ENCODE results near the gene ITGAE. TPM values are rescaled to one million over a fixed set of nuclear protein-coding genes. Genes with fewer than 3 reads are reported as not detected.
A peak's percentile ranks its signal among the peaks of the same experiment; 100 is the strongest.

ITGAE gene
- total and polyA plus RNA-seq, 10 of the 15 experiments (the other 5 are each of a cell fraction or from before 2014, with no cell fraction given), result 13.1 to 161 (median 34.8) TPM

DNA sequence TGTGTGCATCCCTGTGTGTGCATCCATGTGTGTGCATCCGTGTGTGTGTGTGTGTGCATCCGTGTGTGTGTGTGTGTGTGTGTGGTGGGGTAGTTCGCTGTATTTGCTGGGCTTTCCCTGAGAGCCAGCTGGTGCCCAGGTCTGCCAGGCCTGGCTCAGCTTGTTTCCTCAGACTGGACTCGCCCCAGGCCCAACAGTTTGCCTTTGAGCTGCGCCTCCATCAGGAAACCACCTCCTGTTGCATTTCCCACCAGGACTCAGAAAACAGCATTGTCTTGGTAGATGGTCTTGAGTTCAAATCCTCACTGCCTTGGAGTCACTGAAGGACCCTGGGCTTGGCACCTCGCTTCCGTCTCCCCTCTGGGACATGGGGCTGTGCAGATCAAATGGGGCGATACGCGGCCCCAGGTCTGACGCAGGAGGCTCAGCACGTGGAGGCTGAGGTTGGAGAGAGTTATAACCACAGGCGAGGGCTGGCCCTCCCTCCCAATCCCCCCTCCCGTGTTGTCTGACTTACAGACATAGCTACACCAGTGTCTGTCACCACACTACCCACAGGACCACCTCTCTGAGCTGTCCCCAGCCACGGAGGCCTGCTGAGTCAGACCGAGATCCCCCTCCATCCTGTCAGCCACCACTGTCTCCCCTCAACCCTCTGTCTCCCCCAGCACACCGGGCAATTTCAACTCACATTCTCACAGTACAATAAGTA, 4.7 kb downstream of the ITGAE start (continued):
- TF ChIP-seq, protein P1, sequence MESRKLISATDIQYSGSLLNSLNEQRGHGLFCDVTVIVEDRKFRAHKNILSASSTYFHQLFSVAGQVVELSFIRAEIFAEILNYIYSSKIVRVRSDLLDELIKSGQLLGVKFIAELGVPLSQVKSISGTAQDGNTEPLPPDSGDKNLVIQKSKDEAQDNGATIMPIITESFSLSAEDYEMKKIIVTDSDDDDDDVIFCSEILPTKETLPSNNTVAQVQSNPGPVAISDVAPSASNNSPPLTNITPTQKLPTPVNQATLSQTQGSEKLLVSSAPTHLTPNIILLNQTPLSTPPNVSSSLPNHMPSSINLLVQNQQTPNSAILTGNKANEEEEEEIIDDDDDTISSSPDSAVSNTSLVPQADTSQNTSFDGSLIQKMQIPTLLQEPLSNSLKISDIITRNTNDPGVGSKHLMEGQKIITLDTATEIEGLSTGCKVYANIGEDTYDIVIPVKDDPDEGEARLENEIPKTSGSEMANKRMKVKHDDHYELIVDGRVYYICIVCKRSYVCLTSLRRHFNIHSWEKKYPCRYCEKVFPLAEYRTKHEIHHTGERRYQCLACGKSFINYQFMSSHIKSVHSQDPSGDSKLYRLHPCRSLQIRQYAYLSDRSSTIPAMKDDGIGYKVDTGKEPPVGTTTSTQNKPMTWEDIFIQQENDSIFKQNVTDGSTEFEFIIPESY (IDR thresholded peaks at IDR 0.05), result no peak
- TF ChIP-seq SUZ12 (IDR thresholded peaks at IDR 0.05; ENCODE audit: unreplicated experiment) (no peak), SPI1 (IDR thresholded peaks at IDR 0.05; ENCODE audit: borderline replicate concordance, insufficient read depth, low read depth, low read length) (no peak)

GRCh38 chr17:3795390-3796102, 5.4 kb downstream of the ITGAE start:
- Histone ChIP-seq H2AFZ (ENCODE audit: control insufficient read depth, low read depth, low read length) (peak overlapping the region; percentile 74), H3K27me3 (replicated peaks in 1 of 2; ENCODE audit: control insufficient read depth in 2 of 2, insufficient read depth in 2 of 2, low read length in 1 of 2) (no peaks in the 10 kb centered on the region), H3K79me2 (ENCODE audit: control insufficient read depth, insufficient read depth, low read length) (no peaks in the 10 kb centered on the region), H4K20me1 (ENCODE audit: control insufficient read depth, insufficient read depth) (no peaks in the 10 kb centered on the region), H3K27ac (ENCODE audit: control insufficient read depth, insufficient read depth) (peak overlapping the region; percentile 63), H3K4me1 (ENCODE audit: control insufficient read depth, insufficient read depth, low read length) (peaks cover 48% of the 10 kb centered on the region), H3K4me3 (no peak overlapping the region), H3K36me3 (ENCODE audit: control insufficient read depth in 2 of 2, insufficient read depth in 2 of 2, low read length in 1 of 2) (no peaks in the 10 kb centered on the region), H3K4me2 (ENCODE audit: control insufficient read depth, insufficient read depth) (peak overlapping the region; percentile 49), H3K9ac (ENCODE audit: control insufficient read depth, insufficient read depth, low read length) (no peak overlapping the region), H3K9me3 (replicated peaks; ENCODE audit: control insufficient read depth, insufficient read depth, low read length) (no peaks in the 10 kb centered on the region; the same call in 2 of the 3 replicates)
- CTCF ChIA-PET, result interaction anchor here (1.6 to 2.2 kb wide), 3 partner anchors 31 to 58 kb away, joined by 6 to 13 read pairs (median 9); no protein-coding TSS in a partner anchor
- 7% methylated on average over 31 of the region's 31 CpGs for WGBS (ENCODE audit: insufficient coverage, insufficient replicate concordance, low lambda C conversion rate, missing lambda C conversion rate)
- in situ Hi-C loops (cut with MboI), result no loop called here
- POLR2A ChIA-PET, result no interaction called here
- SMC1A ChIA-PET (ENCODE audit: uncharacterized antibody, unreplicated experiment), result interaction anchor here (1.0 to 3.4 kb wide), 5 partner anchors 9 to 57 kb away, joined by 3 to 19 read pairs (median 4); no protein-coding TSS in a partner anchor
- DNase-seq (ENCODE audit: low read depth, low spot score) (no peak), ATAC-seq (peak; percentile 45), FAIRE-seq (no peak)
- RAD21 ChIA-PET (ENCODE audit: unreplicated experiment), result interaction anchor here (1.4 to 2.1 kb wide), 2 partner anchors 58 to 72 kb away, joined by 3 to 21 read pairs; partner anchors contain the start of gene HASPIN
- BruUV-seq (replicated peaks), result no TSS peak
- intact Hi-C loops (cut with micrococcal nuclease; ENCODE audit: unreplicated experiment), result loop anchor here (1.0 to 5.0 kb wide), 3 partner anchors 32 to 103 kb away; no protein-coding TSS in a partner anchor
- TF ChIP-seq BCL3 (IDR thresholded peaks at IDR 0.05; ENCODE audit: borderline replicate concordance, insufficient read depth, low read depth, low read length, poor library complexity, severe bottlenecking) (peak; percentile 82), BHLHE40 (IDR thresholded peaks at IDR 0.05; ENCODE audit: borderline replicate concordance in 1 of 2, low read depth in 2 of 2, low read length in 1 of 2) (peak in 1 of 2 experiments; percentile 33; a peak in 1 of 4 replicates), SPI1 (IDR thresholded peaks at IDR 0.05; ENCODE audit: borderline replicate concordance, insufficient read depth, low read depth, low read length) (no peak), PAX5 (IDR thresholded peaks at IDR 0.05; ENCODE audit: borderline replicate concordance, low read depth, low read length) (peak; percentile 85), SMARCA5 (IDR thresholded peaks at IDR 0.05) (no peak), TCF12 (IDR thresholded peaks at IDR 0.05; ENCODE audit: low read depth, low read length) (0 out of 2 replicates have a peak, but pooled peaks have one; percentile 7), POLR2A (IDR thresholded peaks at IDR 0.05; ENCODE audit: low read depth, low read length) (0 out of 2 replicates have a peak, but pooled peaks have one; percentile 5), PAX8 (IDR thresholded peaks at IDR 0.05) (peak; percentile 81; the same call in 1 of the 2 replicates), FOS (IDR thresholded peaks at IDR 0.05; ENCODE audit: borderline replicate concordance, extremely low read depth, insufficient read length) (no peak)
- TF ChIP-seq, protein P2, sequence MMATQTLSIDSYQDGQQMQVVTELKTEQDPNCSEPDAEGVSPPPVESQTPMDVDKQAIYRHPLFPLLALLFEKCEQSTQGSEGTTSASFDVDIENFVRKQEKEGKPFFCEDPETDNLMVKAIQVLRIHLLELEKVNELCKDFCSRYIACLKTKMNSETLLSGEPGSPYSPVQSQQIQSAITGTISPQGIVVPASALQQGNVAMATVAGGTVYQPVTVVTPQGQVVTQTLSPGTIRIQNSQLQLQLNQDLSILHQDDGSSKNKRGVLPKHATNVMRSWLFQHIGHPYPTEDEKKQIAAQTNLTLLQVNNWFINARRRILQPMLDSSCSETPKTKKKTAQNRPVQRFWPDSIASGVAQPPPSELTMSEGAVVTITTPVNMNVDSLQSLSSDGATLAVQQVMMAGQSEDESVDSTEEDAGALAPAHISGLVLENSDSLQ (IDR thresholded peaks at IDR 0.05), result no peak

Measured in GM12878 (cell line).